HT1080 (cell line): ENCODE measurements around the gene P2RY4. TPM values are rescaled to one million over a fixed set of nuclear protein-coding genes. Genes with fewer than 3 reads are reported as not detected.
"Not testable (repeated sequence)": the region's sequence is repeated elsewhere in the genome, so short reads cannot be mapped to it uniquely, and the experiment has no call there.

Experiments
- DNase-seq: peaks from one replicate; pipeline ENCODE4 v3.0.0-alpha.2; 2015; ENCODE audit warnings: low read depth
- polyA plus RNA-seq, 2 experiments: library from polyadenylated mRNA; depleted of rRNA; stranded (reverse); fragments of >200 nt; gene quantifications; 2 replicates each; pipeline ENCODE4 v1.2.3, GENCODE V29; 2015
- total RNA-seq: library from RNA; depleted of rRNA; stranded (reverse); fragments of >200 nt; shearing (Covaris generic); gene quantifications from 2 replicates; pipeline ENCODE4 v1.2.3, GENCODE V29; 2014; rRNA removed

P2RY4 gene
- total RNA-seq: not detected in 2 replicates
- polyA plus RNA-seq (2015; cell fraction: cytosol; rRNA removed): not detected in 2 replicates
- polyA plus RNA-seq (2015; cell fraction: nucleus; rRNA removed): 0.16 and 0.37 TPM in 2 replicates

DNA sequence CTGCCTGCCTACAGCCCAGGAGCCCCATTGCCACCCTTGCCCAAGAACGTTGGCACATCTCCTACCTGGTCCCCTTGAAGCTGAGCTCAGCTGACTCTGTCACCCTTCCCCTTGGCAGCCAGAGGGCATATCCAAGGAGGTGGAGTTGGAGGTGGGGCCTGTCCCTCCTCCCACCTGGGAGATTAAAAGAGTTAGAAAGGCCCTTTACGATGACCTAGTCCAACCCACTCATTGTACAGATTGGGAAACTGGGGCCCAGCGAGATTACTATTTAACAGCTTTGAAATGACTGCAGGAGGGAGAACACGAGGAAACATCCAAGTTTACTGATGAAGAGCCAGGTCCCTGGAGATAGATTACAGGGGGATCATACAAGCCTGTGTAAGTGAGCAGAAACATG is at the start of gene P2RY4:
Gene P2RY4 (minus strand): TSS at position 101 of the 400 bp plus-strand sequence. CDS start 580 bp downstream, outside the sequence.
- no peak for DNase-seq

DNA sequence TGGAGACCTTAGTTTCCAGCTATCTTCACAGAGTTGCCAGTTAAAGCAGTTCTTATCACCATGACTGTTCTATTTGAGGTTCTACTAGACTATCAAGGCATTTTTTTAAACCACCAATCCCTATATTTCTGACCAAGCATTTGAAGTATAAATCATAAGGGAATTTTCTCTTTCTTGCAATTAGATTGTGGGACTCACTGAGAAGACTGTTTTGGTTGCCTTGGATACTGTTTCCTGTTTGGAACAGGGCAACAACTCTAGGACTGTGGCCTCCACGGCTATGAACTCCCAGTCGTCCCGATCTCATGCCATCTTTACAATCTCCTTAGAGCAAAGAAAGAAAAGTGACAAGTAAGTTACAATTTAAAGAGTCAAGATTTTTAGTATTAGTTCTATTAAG is 41.7 kb upstream of the P2RY4 start:
- peak; percentile 14 for DNase-seq

DNA sequence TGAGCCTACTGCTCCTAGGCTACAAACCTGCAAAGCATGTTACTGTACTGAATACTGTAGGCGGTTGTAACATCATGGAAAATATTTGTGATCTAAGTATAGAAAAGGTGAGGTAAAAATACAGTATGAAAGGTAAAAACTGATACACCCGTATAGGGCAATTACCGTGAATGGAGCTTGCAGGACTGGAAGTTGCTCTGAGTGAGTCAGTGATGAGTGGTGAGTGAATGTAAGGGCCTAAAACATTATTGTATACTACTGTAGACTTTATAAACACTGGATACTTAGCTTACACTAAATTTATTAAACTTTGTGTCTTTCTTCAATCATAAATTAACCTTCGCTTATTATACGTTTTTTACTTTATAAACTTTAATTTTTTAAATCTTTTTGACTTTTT is 33.6 kb upstream of the P2RY4 start:
- peak; percentile 10 for DNase-seq

DNA sequence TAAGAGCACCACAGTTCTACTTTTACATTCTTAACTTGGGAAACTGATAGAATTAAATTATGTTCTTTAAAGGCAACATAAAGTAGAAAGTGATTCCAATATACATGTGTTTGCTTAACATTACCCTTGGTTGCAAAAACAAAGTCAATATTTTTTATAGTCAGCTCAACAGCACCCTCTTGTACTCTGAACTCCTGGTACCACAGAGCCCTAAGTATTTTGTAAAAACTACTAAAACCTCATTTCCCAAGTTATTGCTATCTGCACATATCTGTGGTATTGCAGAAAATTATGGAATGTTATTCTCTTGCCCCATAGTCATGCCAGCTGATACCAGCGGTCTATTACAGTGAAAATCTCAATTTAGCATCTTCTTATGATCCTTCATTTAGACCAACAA is 32.8 kb upstream of the P2RY4 start:
- no peak for DNase-seq

DNA sequence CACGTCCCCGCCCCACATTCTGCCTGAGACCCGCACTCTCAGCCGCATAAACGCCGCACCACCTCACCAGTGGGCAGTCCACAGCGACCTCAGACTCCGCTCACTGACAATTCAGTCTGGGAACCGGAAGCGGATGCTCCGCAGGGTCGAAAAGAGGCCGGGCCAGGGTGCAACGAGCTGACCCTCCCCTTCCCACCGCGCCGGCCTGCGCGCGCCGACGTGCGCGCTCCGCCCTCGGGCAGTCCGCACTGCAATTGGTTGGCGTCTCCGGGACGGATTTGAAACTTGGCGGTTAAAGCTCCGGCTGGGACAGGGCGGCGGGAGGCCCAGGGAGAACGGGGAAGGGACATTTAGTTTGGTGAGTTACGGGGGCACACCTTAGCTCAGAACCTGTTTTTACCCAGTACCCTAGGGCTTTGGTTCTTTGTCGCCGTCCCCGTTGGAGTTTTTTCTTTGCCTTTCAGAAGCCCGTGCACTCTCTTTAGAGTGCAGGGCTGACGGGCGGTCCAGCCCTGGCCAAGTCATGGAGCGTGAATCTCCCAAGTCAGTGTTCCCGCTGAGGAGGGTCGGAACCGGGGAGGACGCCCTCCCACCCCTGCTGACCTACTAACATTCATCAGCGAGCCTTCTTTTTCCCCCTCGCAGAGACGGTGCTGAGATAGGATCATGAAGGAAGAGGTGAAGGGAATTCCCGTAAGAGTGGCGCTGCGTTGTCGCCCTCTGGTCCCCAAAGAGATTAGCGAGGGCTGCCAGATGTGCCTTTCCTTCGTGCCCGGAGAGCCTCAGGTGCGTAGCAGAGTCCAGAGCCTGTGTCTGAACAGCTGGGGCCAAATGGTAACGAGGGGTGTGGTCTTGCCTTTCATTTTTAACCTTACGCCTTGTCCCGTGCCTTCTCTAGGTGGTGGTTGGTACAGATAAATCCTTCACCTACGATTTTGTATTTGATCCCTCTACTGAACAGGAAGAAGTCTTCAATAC is 30.1 kb upstream of the P2RY4 start, which contains the start of the genes KIF4A and PDZD11:
Gene KIF4A (plus strand): TSS at position 312 of the 978 bp plus-strand sequence. CDS start 355 bp downstream, at position 667.
Gene PDZD11 (minus strand): TSS at position 135 of the 978 bp plus-strand sequence. CDS start 586 bp downstream, outside the sequence.
- DNase-seq: peak; percentile 86

DNA sequence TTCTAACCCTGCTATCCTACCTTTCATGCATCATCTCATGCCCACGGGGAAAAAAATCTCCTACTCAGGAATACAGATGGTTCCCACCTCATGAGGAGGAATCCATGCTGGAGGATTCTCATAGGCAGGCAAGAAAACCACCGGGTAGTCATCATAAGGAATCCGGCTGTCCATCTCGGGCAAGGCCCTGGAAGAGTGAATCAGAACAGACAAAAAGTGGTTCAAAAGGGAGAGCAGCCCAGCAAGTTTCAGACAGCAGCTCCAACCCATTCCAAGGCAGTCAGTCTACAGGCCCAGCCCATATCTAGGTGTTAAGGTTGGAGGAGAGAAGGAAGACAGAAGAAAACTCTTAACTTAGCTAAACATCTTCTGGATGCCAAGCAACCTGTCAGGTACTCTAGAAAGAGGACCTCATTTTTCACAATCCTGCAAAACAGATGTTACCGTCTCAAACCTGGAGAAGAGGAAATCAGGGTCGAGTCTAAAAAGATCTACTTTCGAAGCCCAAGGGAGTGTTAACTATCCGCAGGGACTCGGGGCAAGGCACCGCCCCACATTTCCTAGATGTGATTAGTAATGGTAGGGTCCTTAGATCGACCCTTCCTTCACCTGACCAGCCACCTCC is 29.3 kb upstream of the P2RY4 start:
- DNase-seq: peak; percentile 7

DNA sequence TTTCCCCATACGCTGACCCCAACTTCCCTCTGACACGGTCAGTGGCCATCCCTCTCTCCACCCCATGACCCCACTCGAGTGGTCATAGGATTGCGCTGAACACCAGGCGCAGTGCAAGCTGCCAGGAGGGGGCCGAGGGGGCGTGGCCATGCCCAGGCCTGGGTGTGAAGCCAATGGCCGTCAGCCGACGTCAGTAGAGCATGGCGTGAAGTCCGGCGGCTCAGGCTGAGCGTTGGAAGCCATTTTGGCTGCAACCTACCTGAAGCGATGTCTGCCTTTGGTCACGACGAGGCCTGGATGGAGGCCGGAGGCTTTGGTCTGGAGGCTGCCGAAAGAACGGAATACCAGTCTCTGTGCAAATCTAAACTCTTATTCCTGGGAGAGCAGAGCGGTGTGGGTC is 21.9 kb upstream of the P2RY4 start, which contains the start of gene RAB41:
Gene RAB41 (plus strand): TSS at position 222 of the 400 bp plus-strand sequence. CDS start 46 bp downstream, at position 268.
- no peak for DNase-seq

DNA sequence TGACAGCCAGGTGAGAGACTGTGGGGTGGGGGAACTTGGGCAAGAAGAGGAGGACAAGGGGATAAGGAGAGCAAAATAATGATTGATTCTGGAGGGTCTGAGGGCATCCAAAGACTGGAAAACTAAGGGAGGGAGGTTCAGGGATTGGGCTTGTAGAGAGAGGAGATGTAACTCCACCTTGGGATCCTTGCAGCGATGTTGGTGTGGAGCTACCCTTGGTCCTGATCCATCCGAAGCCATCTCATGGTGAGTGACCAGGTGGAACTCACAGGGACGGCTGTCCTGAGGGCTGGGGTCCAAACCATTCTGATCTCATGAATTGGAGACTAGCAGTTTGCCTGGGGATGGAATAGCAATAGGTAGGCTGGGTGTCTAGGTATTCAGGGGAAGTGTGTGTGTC is 20.6 kb upstream of the P2RY4 start:
- DNase-seq: no peak

DNA sequence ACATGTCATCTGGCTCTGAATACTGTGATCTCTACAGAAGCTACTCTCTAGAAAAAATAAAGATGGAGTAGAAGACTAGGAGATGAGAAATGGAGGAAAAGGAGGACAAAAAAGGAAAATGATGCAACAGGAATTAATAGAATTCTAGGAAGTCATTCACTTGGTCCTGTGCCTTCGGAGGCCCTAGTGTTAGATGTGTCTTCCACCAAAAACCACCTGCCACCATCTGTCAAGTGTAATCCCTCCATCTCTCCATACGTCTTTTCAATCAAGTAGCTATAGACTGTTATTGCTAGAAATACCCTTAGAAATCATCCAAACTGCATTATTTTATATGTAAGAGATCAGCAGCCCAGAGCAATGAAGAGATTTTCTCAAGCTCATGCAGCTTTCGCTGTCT is 19.1 kb upstream of the P2RY4 start:
- DNase-seq: no peak

DNA sequence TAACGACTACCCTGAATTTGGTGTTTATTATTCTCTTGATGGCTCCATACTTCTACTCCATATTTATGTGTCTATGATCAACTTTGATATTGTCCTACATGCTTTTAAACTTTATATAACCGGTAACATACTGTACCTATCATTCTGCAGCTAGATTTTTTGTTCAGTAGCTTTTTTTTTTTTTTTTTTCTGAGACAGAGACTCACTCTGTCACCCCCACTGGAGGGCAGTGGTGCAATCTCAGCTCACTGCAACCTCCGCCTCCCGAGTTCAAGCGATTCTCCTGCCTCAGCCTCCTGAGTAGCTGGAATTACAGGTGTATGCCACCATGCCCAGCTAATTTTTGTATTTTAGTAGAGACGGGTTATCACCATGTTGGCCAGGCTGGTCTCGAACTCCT is 14.0 kb upstream of the P2RY4 start:
- not testable (repeated sequence) for DNase-seq

DNA sequence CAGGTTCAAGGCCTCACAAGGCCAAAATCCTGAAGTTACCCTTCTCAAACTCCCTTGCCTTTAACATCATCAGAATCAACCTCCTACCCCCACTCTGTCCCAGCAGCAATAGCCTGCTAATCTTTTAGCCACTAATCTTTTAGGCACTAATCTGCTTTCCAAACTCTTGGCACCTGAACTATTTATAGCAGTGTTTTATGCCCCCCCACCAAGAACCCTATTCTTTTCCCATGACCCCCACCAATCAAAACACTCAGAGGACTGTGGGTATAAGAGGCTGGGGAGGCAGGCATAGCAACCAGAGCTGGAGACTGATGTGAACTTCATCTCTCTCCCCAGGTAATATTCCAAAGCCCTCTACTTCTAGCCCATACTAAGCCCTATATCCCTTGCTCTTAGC is 8.0 kb upstream of the P2RY4 start, which contains the start of gene ARR3:
Gene ARR3 (plus strand): TSS at position 301 of the 400 bp plus-strand sequence. CDS start 1,052 bp downstream, outside the sequence.
- DNase-seq: no peak

DNA sequence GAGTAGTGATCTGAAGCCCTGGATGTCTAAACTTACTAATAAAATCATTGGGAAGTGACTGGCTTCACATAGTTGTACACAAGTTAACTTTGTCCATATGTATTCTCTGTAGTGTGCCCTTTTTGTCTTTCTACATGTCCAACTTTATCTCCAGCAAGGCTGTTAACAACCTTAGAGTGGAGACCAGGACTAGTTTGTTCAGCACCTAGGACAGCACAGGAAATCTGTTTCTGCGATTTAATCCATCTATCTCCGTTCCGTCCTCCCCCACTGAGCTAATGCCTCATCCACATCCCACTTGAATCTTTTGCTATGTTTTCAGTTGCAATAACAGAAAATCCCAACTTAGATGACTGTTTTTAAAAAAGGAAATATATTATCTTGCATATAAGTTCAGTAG is 4.8 kb upstream of the P2RY4 start:
- no peak for DNase-seq

DNA sequence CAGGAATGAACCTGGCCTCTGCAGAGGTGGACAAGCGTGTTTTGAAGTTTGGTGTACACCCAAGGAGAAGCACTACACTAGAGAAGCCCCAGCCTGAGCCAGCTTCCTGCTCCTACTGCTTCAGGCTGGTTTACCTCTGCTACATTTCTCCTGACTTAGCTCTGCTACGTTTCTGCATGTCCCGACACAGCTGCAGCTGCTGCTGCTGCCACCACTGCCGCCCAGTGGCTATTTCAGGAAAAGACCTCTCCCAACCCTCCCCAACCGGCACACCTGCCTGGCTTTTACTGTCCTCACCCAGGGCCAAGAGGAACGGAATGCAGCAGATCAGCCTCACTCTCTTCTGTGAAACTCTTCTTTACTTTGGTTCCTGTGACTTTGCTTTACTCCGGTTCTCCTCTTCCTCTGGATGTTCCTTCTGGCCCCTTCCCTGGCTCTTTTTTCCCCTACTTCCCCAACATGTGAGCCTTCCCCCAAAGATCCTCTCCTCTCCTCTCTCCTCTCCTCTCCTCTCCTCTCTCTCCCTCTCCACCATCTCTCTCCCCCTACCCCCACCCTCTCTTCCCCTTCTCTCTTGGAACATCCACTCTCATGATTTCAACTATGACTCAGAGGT is 3.1 kb upstream of the P2RY4 start:
- DNase-seq: peak; percentile 62

DNA sequence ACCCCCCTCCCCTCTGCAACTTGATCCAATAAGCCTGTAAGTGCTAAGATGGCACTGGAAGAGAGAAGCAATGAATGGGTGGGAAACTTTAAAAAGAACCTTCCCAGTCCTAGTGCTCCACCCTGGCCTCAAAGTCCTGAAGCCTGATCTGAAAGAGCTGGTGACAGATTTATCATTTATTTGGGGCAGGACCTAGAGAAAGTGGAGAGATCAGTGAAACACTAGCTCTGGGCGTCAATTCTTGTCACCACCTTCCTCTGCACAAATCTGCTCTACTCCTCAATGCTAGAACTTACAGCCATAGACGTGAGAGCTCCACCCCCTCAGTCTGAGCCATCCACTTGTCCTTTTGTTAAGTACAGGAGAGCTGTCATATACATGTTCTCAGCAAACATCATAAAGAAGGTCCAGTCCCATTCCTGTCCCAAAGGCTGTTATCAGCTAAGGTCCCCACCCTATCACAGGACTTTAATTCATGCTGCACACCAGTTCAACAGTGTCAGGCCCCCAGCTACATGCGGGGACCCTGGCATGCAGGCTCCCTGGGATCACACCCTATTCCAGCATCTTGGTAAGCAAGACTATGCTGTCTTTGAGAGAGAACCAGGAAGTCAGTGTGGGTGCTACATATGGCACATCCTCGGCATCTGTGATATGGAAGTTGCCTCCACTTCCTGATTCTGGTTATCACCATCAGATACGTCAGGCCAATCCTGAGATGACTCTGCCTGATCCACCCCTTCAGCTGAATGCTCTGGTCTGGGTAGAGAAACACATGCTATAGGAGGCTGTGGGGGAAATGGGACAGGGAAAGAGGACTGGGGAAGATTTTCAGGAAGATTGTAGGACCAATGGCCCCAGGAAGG is 2.3 kb downstream of the P2RY4 start:
- DNase-seq: no peak

DNA sequence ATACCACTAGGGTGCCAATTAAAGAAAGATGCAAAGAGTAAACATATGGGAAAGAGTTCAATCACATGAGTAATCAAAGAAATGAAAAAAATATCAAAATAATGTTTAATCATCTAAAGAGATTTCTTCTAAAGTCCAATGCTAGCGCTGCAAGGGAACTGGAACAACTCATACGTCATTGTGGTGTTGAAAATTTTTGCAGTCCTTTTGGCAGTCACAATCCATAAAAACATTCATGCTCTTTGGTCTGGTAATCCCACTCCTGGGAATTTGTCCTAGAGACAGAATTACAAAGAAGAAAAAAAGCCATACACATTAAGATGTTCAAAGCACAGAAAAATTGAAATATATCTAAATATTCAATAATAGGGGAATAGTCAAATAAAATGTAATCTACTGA is 4.6 kb downstream of the P2RY4 start:
- DNase-seq: no peak

DNA sequence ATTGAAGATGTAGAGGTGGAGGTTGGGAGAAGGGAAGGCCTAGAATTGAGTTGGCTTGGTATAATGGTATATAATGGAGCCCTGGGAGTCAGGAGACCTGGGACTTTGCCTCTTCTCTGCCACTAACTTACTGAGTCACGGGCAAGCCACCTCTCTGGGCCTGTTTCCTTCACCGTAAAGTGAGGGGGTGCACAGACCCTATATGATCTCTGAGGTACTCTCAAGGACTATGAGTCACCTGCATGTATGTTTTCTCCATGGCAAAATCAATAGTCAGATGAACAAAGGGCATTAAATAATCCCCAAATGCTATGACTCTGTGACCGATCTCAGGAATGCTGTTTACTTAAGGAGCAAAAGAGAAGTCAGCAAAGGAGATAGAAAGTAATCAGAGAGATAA is 5.1 kb downstream of the P2RY4 start:
- no peak for DNase-seq

DNA sequence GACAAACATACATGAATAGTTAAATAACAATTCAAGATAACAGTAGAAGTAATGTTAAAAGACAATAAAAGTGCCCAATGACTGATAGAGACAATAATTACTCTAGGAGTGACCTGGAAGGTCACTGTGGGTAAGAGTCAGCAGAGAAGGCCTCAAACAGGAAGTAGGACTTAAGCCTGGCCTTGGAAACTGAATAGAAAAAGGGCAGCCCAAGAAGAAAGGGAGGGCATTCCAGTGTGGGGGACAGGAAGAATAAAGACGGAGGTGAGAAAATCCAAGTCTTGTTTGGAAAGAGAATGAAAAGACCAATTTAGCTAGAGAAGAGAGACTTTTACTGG is 6.0 kb downstream of the P2RY4 start:
- peak; percentile 76 for DNase-seq

DNA sequence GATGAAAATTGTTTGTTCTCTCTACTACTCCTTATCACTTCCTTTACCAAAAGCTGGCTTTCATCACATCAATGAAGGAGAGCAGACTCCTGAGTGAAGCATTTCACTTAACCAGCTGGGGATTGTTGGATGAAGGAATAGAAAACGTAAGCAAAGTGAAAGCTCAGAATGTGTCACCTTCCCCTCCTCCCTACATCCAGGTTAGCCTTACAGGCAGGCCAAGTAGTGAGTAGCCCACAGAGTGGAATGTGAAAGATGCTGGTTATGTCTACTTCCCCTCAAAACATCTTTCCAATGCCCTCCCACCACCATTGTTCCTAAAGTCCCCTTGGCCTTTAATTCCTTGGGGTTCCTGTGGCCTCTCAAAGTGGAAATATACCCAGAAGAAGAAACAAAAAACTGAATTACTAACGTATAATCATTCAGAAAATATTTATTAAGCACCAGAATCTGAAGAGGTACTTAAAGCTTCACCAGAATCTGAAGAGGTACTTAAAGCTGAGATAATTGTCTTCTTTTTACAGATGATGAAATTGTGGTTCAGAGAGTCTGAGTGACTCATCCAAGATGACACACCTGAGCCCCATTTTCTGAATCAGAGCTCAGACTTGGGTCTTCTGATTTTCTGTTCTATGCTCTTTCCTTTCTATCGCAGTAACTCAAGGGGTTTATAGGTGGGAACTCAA is 6.5 kb downstream of the P2RY4 start:
- peak; percentile 76 for DNase-seq

DNA sequence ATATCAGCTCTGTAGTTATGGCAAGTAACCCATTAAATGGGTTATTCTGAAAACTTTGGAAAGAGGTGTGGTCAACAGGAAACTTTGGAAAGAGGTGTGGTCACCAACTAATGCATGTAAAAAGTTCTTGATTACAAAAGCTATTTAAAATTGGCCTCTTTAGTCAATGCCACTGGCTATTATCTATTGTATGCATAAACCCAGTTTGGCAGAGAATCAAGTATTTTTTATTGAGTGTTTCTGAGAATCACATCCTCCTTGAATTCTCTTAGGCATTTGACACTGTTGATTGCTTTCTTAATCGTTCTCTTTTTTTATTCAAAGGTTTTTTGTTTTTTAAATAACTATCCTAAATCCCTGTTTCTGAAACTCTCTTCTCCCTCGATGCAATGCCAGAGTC is 7.5 kb downstream of the P2RY4 start:
- no peak for DNase-seq

DNA sequence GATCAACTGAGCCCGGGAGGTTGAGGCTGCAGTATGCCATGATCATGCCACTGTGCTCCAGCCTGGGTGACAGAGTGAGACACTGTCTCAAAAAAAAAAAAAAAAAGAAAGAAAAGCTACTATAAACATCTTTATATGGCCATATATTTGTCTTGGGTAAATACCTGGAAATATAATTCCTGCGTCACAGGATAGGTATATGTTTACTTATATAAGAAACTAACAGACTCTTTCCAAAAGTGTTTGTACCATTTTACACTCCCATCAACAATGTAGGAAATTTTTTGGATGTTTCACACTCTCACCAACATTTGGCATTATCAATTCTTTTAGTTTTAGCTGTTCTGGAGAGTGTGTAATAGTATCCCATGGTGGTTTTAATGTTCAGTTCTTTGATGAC is 12.8 kb downstream of the P2RY4 start:
- DNase-seq: no peak
